Measurements from ENCODE around the gene SPINK13. TPM values are rescaled to one million over a fixed set of nuclear protein-coding genes. Genes with fewer than 3 reads are reported as not detected.
A peak's percentile ranks its signal among the peaks of the same experiment; 100 is the strongest.
"Not testable (repeated sequence)": the region's sequence is repeated elsewhere in the genome, so short reads cannot be mapped to it uniquely, and the experiment has no call there.

SPINK13 gene
- polyA plus RNA-seq, 1 donor from 2014 or later = not detected

- not testable (repeated sequence) for H3K4me1 Mint-ChIP-seq, H3K27me3 Mint-ChIP-seq, H3K27ac Mint-ChIP-seq, H3K9me3 Mint-ChIP-seq, H3K36me3 Mint-ChIP-seq
- H3K4me3 Mint-ChIP-seq = peak overlapping the region in 2 of 4 donors; percentile 21 to 26
Measured at GRCh38 chr5:148281336-148281735, 12.7 kb downstream of the SPINK13 start.

DNA sequence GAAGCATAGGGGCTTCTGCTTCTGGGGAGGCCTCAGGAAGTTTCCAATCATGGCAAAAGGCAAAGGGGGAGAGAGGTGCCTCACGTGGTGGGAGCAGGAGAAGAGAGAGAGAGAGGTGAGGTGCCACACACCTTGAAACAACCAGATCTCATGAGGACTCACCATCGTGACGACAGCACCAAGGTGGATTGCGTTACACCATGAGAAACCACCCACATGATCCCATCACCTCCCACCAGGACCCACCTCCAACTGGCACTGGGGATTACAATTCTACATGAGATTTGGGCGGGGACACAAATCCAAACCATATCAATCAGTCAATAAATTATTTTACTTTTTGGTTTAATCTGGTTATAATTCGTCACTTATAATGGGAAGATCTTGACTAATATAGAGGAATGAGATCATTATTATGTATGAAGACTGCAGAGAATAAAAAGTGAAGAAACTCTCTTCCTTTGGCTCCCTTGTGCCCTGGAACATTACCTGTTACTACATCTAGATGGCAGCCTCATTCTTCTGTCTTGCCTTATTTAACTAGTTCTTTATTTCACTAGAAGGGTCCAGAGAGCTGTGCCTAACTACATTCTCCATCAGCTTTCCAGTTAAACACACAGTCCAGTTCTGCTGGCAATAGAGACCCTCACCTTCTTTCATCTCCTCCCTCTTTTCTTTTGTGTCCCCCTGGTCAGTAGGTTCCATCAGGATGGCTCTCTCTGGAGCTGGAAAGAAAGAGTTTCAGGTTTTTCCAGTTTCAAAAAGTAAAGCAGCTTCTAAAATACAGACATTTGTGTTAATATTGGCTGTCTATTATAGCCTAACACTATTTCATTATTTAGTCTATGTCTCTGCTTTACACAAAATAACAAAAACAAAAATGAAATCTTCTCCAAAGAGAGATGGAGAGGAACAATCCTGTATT lies 21.9 kb downstream of the SPINK13 start:
- H3K36me3 Mint-ChIP-seq = no peaks in the 10 kb centered on the region
- H3K27ac Mint-ChIP-seq = no peak overlapping the region
- H3K9me3 Mint-ChIP-seq = no peaks in the 10 kb centered on the region
- no peaks in the 10 kb centered on the region for H3K27me3 Mint-ChIP-seq
- H3K4me1 Mint-ChIP-seq = no peaks in the 10 kb centered on the region
- H3K4me3 Mint-ChIP-seq = no peak overlapping the region

DNA sequence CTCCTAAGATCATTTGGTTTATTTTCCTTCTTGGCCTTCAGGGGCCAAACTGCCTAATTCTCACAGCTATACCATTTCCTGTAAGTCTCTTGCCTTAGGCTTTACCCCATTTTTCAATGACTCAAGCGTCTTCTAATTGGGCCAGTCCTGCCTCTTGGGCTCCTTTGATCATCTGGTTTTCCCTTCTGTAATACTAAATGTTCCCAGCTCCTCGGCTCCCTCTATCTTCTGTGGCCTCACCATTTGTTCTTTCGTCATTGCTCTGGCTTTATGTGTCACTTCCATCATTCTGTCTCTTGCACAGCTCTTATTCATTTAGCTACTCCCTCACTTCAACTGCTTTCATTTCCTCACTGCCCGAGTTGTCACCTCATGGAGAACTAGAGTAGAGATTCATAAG lies 29.1 kb downstream of the SPINK13 start:
- H3K9me3 Mint-ChIP-seq = peaks cover 0 to 2% (median 0%) of the 10 kb centered on the region in 3 donors
- H3K27me3 Mint-ChIP-seq = no peaks in the 10 kb centered on the region
- H3K36me3 Mint-ChIP-seq = no peaks in the 10 kb centered on the region
- H3K4me3 Mint-ChIP-seq = no peak overlapping the region
- H3K4me1 Mint-ChIP-seq = no peaks in the 10 kb centered on the region
- H3K27ac Mint-ChIP-seq = no peak overlapping the region

- Mint-ChIP-seq H3K4me1 (no peaks in the 10 kb centered on the region), H3K9me3 (peaks cover 3 to 9% (median 5%) of the 10 kb centered on the region in 3 donors), H3K4me3 (no peak overlapping the region), H3K36me3 (peaks cover 5% of the 10 kb centered on the region), H3K27ac (no peak overlapping the region), H3K27me3 (no peaks in the 10 kb centered on the region)
Measured at GRCh38 chr5:148306446-148306845, 37.9 kb downstream of the SPINK13 start.

DNA sequence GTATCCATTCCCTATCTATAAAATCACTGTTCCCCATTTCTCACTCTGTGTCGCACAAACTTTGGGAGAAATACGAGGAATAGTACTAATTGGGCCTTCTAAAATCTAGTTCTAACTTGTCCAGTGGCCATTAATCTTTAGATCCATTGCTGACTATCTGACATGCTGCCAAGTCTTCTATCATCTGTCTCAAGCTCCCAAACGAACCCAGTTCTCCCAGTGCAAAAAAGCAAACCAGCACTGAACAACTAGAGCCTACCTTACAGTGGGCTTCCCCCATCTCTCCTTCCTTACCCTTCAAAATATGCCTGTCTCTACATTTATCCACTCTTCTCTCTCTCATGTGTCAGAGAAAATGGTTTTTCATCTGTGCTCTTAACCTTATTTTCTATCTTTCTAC lies 40.4 kb downstream of the SPINK13 start:
- H3K27me3 Mint-ChIP-seq = no peaks in the 10 kb centered on the region
- peaks cover 5% of the 10 kb centered on the region for H3K36me3 Mint-ChIP-seq
- no peak overlapping the region for H3K27ac Mint-ChIP-seq
- H3K4me1 Mint-ChIP-seq = no peaks in the 10 kb centered on the region
- H3K4me3 Mint-ChIP-seq = no peak overlapping the region
- H3K9me3 Mint-ChIP-seq = peaks cover 3 to 9% (median 5%) of the 10 kb centered on the region in 3 donors

- H3K4me1 Mint-ChIP-seq = peaks cover 0 to 1% (median 0%) of the 10 kb centered on the region in 3 donors
- no peak overlapping the region for H3K27ac Mint-ChIP-seq
- no peak overlapping the region for H3K4me3 Mint-ChIP-seq
- no peaks in the 10 kb centered on the region for H3K27me3 Mint-ChIP-seq
- peaks cover 3 to 9% (median 5%) of the 10 kb centered on the region in 3 donors for H3K9me3 Mint-ChIP-seq
- H3K36me3 Mint-ChIP-seq = no peaks in the 10 kb centered on the region
Measured at GRCh38 chr5:148309746-148310145, 41.2 kb downstream of the SPINK13 start.

- H3K27ac Mint-ChIP-seq = no peak overlapping the region
- no peaks in the 10 kb centered on the region for H3K36me3 Mint-ChIP-seq
- no peaks in the 10 kb centered on the region for H3K27me3 Mint-ChIP-seq
- peaks cover 3 to 9% (median 5%) of the 10 kb centered on the region in 3 donors for H3K9me3 Mint-ChIP-seq
- no peak overlapping the region for H3K4me3 Mint-ChIP-seq
- peaks cover 0 to 1% (median 0%) of the 10 kb centered on the region in 3 donors for H3K4me1 Mint-ChIP-seq
Measured at GRCh38 chr5:148311484-148311883, 42.9 kb downstream of the SPINK13 start.

DNA sequence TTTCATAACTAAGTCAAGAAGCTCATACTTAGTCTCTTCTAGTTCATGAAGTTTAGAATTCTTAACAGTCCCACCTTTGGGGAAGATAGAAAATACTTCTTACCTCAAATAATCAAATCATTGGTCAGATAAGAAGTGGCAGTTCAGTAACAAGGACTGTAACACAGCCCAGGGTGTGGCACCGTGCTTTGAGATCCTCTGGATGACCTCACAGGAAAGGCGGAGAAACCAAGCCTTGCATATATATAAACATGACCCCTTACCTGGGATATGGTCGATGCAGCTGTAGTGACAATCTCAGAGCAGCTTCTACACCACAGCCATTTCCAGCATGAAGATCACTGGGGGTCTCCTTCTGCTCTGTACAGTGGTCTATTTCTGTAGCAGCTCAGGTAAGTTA lies 43.6 kb downstream of the SPINK13 start, which contains the start of gene SPINK7:
Gene SPINK7, plus strand, starts transcription at position 271 of the 400 bp plus-strand sequence. Its CDS starts 61 bp downstream, at position 332.
- Mint-ChIP-seq H3K9me3 (peaks cover 3 to 9% (median 6%) of the 10 kb centered on the region in 3 donors), H3K4me1 (peaks cover 0 to 1% (median 0%) of the 10 kb centered on the region in 3 donors), H3K27me3 (no peaks in the 10 kb centered on the region), H3K4me3 (no peak within 1 kb of the TSS), H3K36me3 (no peaks in the 10 kb centered on the region), H3K27ac (no peak within 1 kb of the TSS)

GRCh38 chr5:148314187-148314586 lies 45.6 kb downstream of the SPINK13 start:
- H3K9me3 Mint-ChIP-seq = peaks cover 2 to 7% (median 3%) of the 10 kb centered on the region in 3 donors

GRCh38 chr5:148314731-148315130 lies 46.1 kb downstream of the SPINK13 start:
- no peaks in the 10 kb centered on the region for H3K27me3 Mint-ChIP-seq
- H3K27ac Mint-ChIP-seq = no peak overlapping the region
- no peak overlapping the region for H3K4me3 Mint-ChIP-seq
- peaks cover 0 to 1% (median under 1%) of the 10 kb centered on the region in 3 donors for H3K4me1 Mint-ChIP-seq
- no peaks in the 10 kb centered on the region for H3K36me3 Mint-ChIP-seq
- peaks cover 1% of the 10 kb centered on the region in 3 donors for H3K9me3 Mint-ChIP-seq

More at GRCh38 chr5:148314187-148314586, 45.6 kb downstream of the SPINK13 start:
- Mint-ChIP-seq H3K4me3 (no peak overlapping the region), H3K36me3 (no peaks in the 10 kb centered on the region), H3K27ac (no peak overlapping the region), H3K4me1 (peaks cover 0 to 1% (median 0%) of the 10 kb centered on the region in 3 donors), H3K27me3 (no peaks in the 10 kb centered on the region)

GRCh38 chr5:148320011-148320963 lies 51.7 kb downstream of the SPINK13 start:
- not testable (repeated sequence) for H3K36me3 Mint-ChIP-seq, H3K27me3 Mint-ChIP-seq, H3K4me1 Mint-ChIP-seq, H3K9me3 Mint-ChIP-seq
- Mint-ChIP-seq H3K27ac (peak overlapping the region in 1 of 3 donors; percentile 73), H3K4me3 (peak overlapping the region; percentile 17 to 83 (median 78))

DNA sequence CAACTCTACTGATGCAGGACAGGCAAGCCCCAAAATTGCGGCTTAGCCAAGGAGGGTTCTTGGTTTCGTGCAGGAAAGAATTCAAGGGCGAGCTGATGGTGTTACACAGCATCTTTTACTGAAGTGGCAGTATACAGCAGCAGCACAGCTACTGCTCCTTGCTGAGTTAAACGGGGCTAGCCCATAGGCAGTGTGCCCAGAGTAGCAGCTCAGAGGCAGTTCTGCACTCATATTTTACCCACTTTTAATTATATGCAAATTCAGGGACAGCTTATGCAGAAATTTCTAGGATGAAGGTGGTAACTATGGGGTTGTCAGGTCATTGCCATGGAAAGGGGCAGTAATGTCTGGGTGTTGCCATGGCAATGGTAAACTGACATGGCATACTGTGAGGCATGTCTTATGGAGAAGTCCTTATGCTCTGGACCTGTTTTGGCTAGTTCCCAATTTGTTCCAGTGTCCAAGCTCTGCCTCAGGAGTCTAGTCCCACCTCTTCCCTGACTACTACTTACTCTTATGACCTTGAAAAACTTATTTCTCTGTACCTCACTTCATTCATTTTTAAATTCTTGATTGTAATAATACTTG lies 64.8 kb downstream of the SPINK13 start:
- H3K4me1 Mint-ChIP-seq = peaks cover 0 to 5% (median 4%) of the 10 kb centered on the region in 3 donors
- H3K27me3 Mint-ChIP-seq = peaks cover 3% of the 10 kb centered on the region
- no peaks in the 10 kb centered on the region for H3K36me3 Mint-ChIP-seq
- peaks cover 6 to 14% (median 12%) of the 10 kb centered on the region in 3 donors for H3K9me3 Mint-ChIP-seq
- no peak overlapping the region for H3K4me3 Mint-ChIP-seq
- H3K27ac Mint-ChIP-seq = no peak overlapping the region

- Mint-ChIP-seq H3K36me3 (no peaks in the 10 kb centered on the region), H3K9me3 (peaks cover 2 to 7% (median 4%) of the 10 kb centered on the region in 3 donors), H3K27ac (no peak within 1 kb of the TSS), H3K4me1 (peaks cover 0 to 5% (median 4%) of the 10 kb centered on the region in 3 donors), H3K4me3 (no peak within 1 kb of the TSS), H3K27me3 (peaks cover 3% of the 10 kb centered on the region)
Measured at GRCh38 chr5:148335259-148335658, 66.7 kb downstream of the SPINK13 start, which contains the start of gene SPINK9. SPINK9 (plus strand) TSS chr5:148335559; CDS start chr5:148335614, 55 bp downstream.

Measured in IgD-negative memory B cell (primary cell).